NCI-H2227 (cell line): Measurements from ENCODE around the gene KIF6.

ENCODE experiments used
- DNase-seq: peaks from one replicate; lab custom pipeline; 2025; ENCODE audit not compliant: unreplicated experiment; lab: John Stamatoyannopoulos, UW

Gene KIF6

GRCh38 chr6:39465539-39465938, 259.7 kb downstream of the KIF6 start:
- DNase-seq, result no peak

GRCh38 chr6:39464067-39464466, 261.1 kb downstream of the KIF6 start:
- DNase-seq, result no peak

GRCh38 chr6:39453956-39454524, 271.2 kb downstream of the KIF6 start:
- no peak for DNase-seq

- DNase-seq, result no peak
Observed at GRCh38 chr6:39453241-39453640, 272.0 kb downstream of the KIF6 start.

GRCh38 chr6:39452306-39453145, 272.7 kb downstream of the KIF6 start:
- no peak for DNase-seq

GRCh38 chr6:39451831-39452230, 273.4 kb downstream of the KIF6 start:
- DNase-seq, result no peak

- no peak for DNase-seq
Observed at GRCh38 chr6:39449022-39449421, 276.2 kb downstream of the KIF6 start.

GRCh38 chr6:39446909-39447308, 278.3 kb downstream of the KIF6 start:
- no peak for DNase-seq

GRCh38 chr6:39445667-39446066, 279.5 kb downstream of the KIF6 start:
- no peak for DNase-seq

- DNase-seq, result no peak
Observed at GRCh38 chr6:39444479-39445019, 280.7 kb downstream of the KIF6 start.

GRCh38 chr6:39441986-39442385, 283.2 kb downstream of the KIF6 start:
- DNase-seq, result no peak

GRCh38 chr6:39441301-39441700, 283.9 kb downstream of the KIF6 start:
- DNase-seq, result peak; percentile 80

- DNase-seq, result no peak
Observed at GRCh38 chr6:39440039-39440426, 285.2 kb downstream of the KIF6 start.

- no peak for DNase-seq
Observed at GRCh38 chr6:39439342-39440038, 285.7 kb downstream of the KIF6 start.

- no peak for DNase-seq
Observed at GRCh38 chr6:39433630-39434029, 291.6 kb downstream of the KIF6 start.

GRCh38 chr6:39432330-39433025, 292.7 kb downstream of the KIF6 start:
- DNase-seq, result no peak

GRCh38 chr6:39430871-39431523, 294.2 kb downstream of the KIF6 start:
- DNase-seq, result no peak

GRCh38 chr6:39430446-39430845, 294.8 kb downstream of the KIF6 start:
- DNase-seq, result no peak

- DNase-seq, result no peak
Observed at GRCh38 chr6:39428816-39429215, 296.4 kb downstream of the KIF6 start.

GRCh38 chr6:39428152-39428551, 297.1 kb downstream of the KIF6 start:
- no peak for DNase-seq

- DNase-seq, result peak; percentile 21
Observed at GRCh38 chr6:39426073-39426456, 299.1 kb downstream of the KIF6 start.
